ENCODE results near the gene GALNT12.

GRCh38 chr9:98851730-98852459 is 44.4 kb downstream of the GALNT12 start:
- TF ChIP-seq CTCF (IDR thresholded peaks at IDR 0.05) (no peak), POLR2A (IDR thresholded peaks at IDR 0.05) (no peak), EP300 (IDR thresholded peaks at IDR 0.05) (no peak), POLR2AphosphoS5 (IDR thresholded peaks at IDR 0.05) (no peak)
